PC-9 (cell line): ENCODE data around the gene MSH6. TPM values are rescaled to one million over a fixed set of nuclear protein-coding genes. Genes with fewer than 3 reads are reported as not detected.

Experiments
- BruUV-seq: library from RNA; stranded (reverse); fragments of 400-500 nt; replicated peaks from 2 replicates; lab custom pipeline; 2021; lab: Mats Ljungman, UMichigan
- CTCF ChIA-PET: fragments of 300-600 bp; sonication (Branson Sonifier 250); formaldehyde crosslinking; loops from one replicate; lab custom pipeline; 2022; ENCODE audit warnings: antibody characterized with exemption; lab: Charles Lee
- POLR2A ChIA-PET: fragments of 300-600 bp; sonication (Branson Sonifier 250); formaldehyde crosslinking; loops from one replicate; lab custom pipeline; 2022; ENCODE audit warnings: antibody characterized with exemption; ENCODE audit not compliant: unreplicated experiment; lab: Charles Lee
- DNase-seq, 2 experiments: peaks; one replicate each; pipeline versions ENCODE4 v3.0.0 to v3.0.0-alpha.2; 2015 to 2022; ENCODE audit warnings: mixed read lengths in 1 of 2
- H2AFZ ChIP-seq: fragments of 200-600 bp; sonication (generic); 2 replicates; pipeline ENCODE4 v1.8.1; 2017; ENCODE audit warnings: antibody characterized with exemption
- H3F3A ChIP-seq: fragments of 200-600 bp; sonication (generic); 2 replicates; pipeline ENCODE4 v1.8.1; 2017; ENCODE audit warnings: antibody characterized with exemption, mild to moderate bottlenecking, low read depth; ENCODE audit not compliant: insufficient read depth
- H3K27ac ChIP-seq: fragments of 200-600 bp; sonication (generic); 2 replicates; pipeline ENCODE4 v1.6.1; 2016; ENCODE audit warnings: mixed run types
- H3K27me3 ChIP-seq: fragments of 200-600 bp; sonication (generic); 2 replicates; pipeline ENCODE4 v1.6.1; 2016; ENCODE audit warnings: low read depth, mixed run types; ENCODE audit not compliant: insufficient read depth
- H3K36me3 ChIP-seq: fragments of 200-600 bp; sonication (generic); 2 replicates; pipeline ENCODE4 v1.6.1; 2016; ENCODE audit warnings: low read depth, mixed run types
- H3K4me1 ChIP-seq: fragments of 200-600 bp; sonication (generic); replicated peaks from 2 replicates; pipeline ENCODE4 v1.6.1; 2016; ENCODE audit warnings: mixed run types; ENCODE audit not compliant: insufficient read depth
- H3K4me2 ChIP-seq: fragments of 200-600 bp; sonication (generic); 2 replicates; pipeline ENCODE4 v1.6.1; 2017; ENCODE audit warnings: mixed run types
- H3K4me3 ChIP-seq: fragments of 200-600 bp; sonication (generic); 2 replicates; pipeline ENCODE4 v1.6.1; 2016; ENCODE audit warnings: mixed run types
- H3K79me2 ChIP-seq: fragments of 200-600 bp; sonication (generic); 2 replicates; pipeline ENCODE4 v1.6.1; 2017; ENCODE audit warnings: low read depth, mixed run types
- H3K9me2 ChIP-seq: fragments of 200-600 bp; sonication (generic); 2 replicates; pipeline ENCODE4 v1.8.1; 2017; ENCODE audit warnings: mild to moderate bottlenecking; ENCODE audit not compliant: insufficient read depth
- H3K9me3 ChIP-seq: fragments of 200-600 bp; sonication (generic); 2 replicates; pipeline ENCODE4 v1.8.1; 2016; ENCODE audit warnings: low read depth; ENCODE audit not compliant: insufficient read depth
- H4K20me1 ChIP-seq: fragments of 200-600 bp; sonication (generic); 2 replicates; pipeline ENCODE4 v1.8.1; 2017; ENCODE audit not compliant: insufficient read depth
- EZH2 ChIP-seq: fragments of 200-600 bp; sonication (generic); IDR thresholded peaks from 2 replicates; pipeline ENCODE4 v1.8.0; 2017; ENCODE audit warnings: antibody characterized with exemption, low read depth
- intact Hi-C: fragments of 100-400 bp; cut with micrococcal nuclease; formaldehyde crosslinking; loops from one replicate; pipeline ENCODE4 v1.10.0; 2022; ENCODE audit not compliant: unreplicated experiment
- total RNA-seq: library from RNA; stranded (reverse); gene quantifications from 2 replicates; pipeline ENCODE4 v1.2.3, GENCODE V29; 2021
- TF ChIP-seq, protein P1 (sequence below): fragments of 200-600 bp; sonication (generic); conservative IDR thresholded peaks from 2 replicates; pipeline ENCODE4 v1.6.1; 2017; ENCODE audit warnings: mixed run types, antibody characterized with exemption, mild to moderate bottlenecking, moderate library complexity

The MSH6 gene
- total RNA-seq, 1 experiment from 2014 or later, result 123 TPM

DNA sequence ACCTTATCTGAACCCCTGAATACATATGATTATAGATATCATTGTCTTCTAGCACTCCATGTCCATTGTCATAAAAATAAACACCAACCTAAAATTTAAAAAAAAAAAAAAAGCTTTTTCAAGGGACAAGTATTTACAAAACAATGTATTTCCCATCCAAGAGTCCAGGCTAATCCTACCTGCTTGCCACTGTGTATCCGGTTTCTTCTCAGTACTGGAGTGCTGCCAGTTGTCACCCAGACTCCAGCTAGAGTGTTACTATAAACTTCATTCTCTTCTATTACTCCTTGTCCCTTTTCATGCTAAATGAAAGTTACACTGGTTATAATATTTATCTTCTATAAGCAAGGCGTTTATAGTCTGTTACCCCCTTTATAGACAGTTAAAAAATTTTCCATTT lies 35.8 kb downstream of the MSH6 start:
- CTCF ChIA-PET, result no interaction called here
- Histone ChIP-seq H3K36me3 (peaks cover 56% of the 10 kb centered on the region), H3K27ac (no peak overlapping the region), H3F3A (peaks cover 16% of the 10 kb centered on the region; the same call in 1 of the 2 replicates), H4K20me1 (no peaks in the 10 kb centered on the region), H3K79me2 (no peaks in the 10 kb centered on the region), H3K9me3 (no peaks in the 10 kb centered on the region), H3K4me1 (peaks cover 10% of the 10 kb centered on the region), H3K27me3 (no peaks in the 10 kb centered on the region), H2AFZ (no peak overlapping the region), H3K9me2 (no peaks in the 10 kb centered on the region), H3K4me2 (no peak overlapping the region), H3K4me3 (no peak overlapping the region)
- BruUV-seq, result no TSS peak
- no peak for TF ChIP-seq EZH2
- TF ChIP-seq, protein P1, sequence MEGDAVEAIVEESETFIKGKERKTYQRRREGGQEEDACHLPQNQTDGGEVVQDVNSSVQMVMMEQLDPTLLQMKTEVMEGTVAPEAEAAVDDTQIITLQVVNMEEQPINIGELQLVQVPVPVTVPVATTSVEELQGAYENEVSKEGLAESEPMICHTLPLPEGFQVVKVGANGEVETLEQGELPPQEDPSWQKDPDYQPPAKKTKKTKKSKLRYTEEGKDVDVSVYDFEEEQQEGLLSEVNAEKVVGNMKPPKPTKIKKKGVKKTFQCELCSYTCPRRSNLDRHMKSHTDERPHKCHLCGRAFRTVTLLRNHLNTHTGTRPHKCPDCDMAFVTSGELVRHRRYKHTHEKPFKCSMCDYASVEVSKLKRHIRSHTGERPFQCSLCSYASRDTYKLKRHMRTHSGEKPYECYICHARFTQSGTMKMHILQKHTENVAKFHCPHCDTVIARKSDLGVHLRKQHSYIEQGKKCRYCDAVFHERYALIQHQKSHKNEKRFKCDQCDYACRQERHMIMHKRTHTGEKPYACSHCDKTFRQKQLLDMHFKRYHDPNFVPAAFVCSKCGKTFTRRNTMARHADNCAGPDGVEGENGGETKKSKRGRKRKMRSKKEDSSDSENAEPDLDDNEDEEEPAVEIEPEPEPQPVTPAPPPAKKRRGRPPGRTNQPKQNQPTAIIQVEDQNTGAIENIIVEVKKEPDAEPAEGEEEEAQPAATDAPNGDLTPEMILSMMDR, result no peak
- POLR2A ChIA-PET, result interaction anchor here (0.6 kb wide), 1 partner anchor 8 kb away, joined by 6 read pairs; no protein-coding TSS in a partner anchor
- intact Hi-C loops, result no loop called here
- DNase-seq, result no peak

DNA sequence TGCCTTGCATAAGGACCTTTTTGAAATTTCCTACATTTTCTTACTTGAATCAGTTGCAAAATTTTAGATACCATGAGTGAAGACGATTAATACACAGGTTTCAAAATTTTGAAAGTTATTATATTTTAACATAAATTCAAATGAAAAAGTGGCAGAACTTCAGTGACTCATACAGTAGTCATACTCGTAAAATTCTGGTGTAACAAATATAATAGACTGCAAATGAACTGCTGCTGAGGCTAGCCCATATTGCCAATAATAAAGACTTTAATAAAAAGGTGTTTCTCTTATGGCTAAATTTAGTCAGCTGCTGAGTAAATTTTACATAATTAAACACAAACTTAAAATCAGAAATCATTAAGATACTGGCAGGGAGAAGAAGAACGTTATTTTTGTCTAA lies 36.9 kb downstream of the MSH6 start:
- POLR2A ChIA-PET, result no interaction called here

DNA sequence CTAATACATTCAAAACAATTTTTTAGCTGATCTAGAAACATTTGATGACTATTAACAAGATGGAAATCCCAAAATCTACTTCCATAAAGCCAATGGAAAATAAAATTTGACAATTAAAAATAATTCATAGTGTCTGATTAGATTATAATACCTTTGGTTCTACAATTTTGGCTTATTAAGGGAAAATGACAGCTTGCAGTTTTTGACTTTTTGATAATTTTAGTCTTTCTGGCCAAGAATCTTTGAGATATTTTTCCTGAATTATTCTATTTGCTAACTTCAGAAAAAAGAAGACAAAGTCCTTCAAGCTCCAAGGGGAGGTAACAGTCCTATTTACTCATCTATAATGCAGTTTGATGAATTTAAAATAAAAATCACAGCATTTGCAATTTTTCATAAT lies 39.6 kb downstream of the MSH6 start:
- no peak overlapping the region for H2AFZ ChIP-seq
- no TSS peak for BruUV-seq
- no peak overlapping the region for H3K27ac ChIP-seq
- no peaks in the 10 kb centered on the region for H4K20me1 ChIP-seq
- H3F3A ChIP-seq, result peaks cover 16% of the 10 kb centered on the region; the same call in 1 of the 2 replicates
- H3K4me1 ChIP-seq, result peaks cover 10% of the 10 kb centered on the region
- H3K27me3 ChIP-seq, result no peaks in the 10 kb centered on the region
- peaks cover 42% of the 10 kb centered on the region for H3K36me3 ChIP-seq
- intact Hi-C loops, result no loop called here
- H3K4me2 ChIP-seq, result no peak overlapping the region
- ChIA-PET POLR2A (no interaction called here), CTCF (no interaction called here)
- H3K9me3 ChIP-seq, result no peaks in the 10 kb centered on the region
- no peak for TF ChIP-seq EZH2
- TF ChIP-seq, protein P1, result no peak
- DNase-seq, result no peak
- no peak overlapping the region for H3K4me3 ChIP-seq
- H3K9me2 ChIP-seq, result no peaks in the 10 kb centered on the region
- H3K79me2 ChIP-seq, result no peaks in the 10 kb centered on the region

More for the DNA sequence above, 36.9 kb downstream of the MSH6 start:
- peak overlapping the region; percentile 18; the same call in 1 of the 2 replicates for H3K27ac ChIP-seq
- peaks cover 16% of the 10 kb centered on the region; the same call in 1 of the 2 replicates for H3F3A ChIP-seq
- H3K36me3 ChIP-seq, result peaks cover 52% of the 10 kb centered on the region
- no peak for TF ChIP-seq EZH2
- TF ChIP-seq, protein P1, result no peak
- no peaks in the 10 kb centered on the region for H3K9me3 ChIP-seq
- H3K4me2 ChIP-seq, result no peak overlapping the region
- CTCF ChIA-PET, result no interaction called here
- peaks cover 10% of the 10 kb centered on the region for H3K4me1 ChIP-seq
- no peaks in the 10 kb centered on the region for H3K9me2 ChIP-seq
- H2AFZ ChIP-seq, result no peak overlapping the region
- no peak overlapping the region for H3K4me3 ChIP-seq
- no peaks in the 10 kb centered on the region for H3K27me3 ChIP-seq
- intact Hi-C loops, result no loop called here
- peak in 1 of 2 experiments; percentile 57 for DNase-seq
- no peaks in the 10 kb centered on the region for H3K79me2 ChIP-seq
- BruUV-seq, result no TSS peak
- no peaks in the 10 kb centered on the region for H4K20me1 ChIP-seq
